ENCODE results near the gene PNKD.

The PNKD gene

GRCh38 chr2:218273908-218274249 lies 3.6 kb downstream of the PNKD start:
- DNase-seq: no peak

GRCh38 chr2:218274586-218274985 lies 4.3 kb downstream of the PNKD start:
- DNase-seq: no peak

GRCh38 chr2:218275371-218276072 lies 5.2 kb downstream of the PNKD start:
- no peak for DNase-seq

- no peak for DNase-seq
These were observed 6.9 kb downstream of the PNKD start for GRCh38 chr2:218276986-218277755.

GRCh38 chr2:218277921-218278320 lies 7.6 kb downstream of the PNKD start:
- no peak for DNase-seq

- DNase-seq: no peak
These were observed 8.4 kb downstream of the PNKD start for GRCh38 chr2:218278531-218279360.

- DNase-seq: no peak
These were observed 10.0 kb downstream of the PNKD start for GRCh38 chr2:218280260-218280870.

- no peak for DNase-seq
These were observed 11.1 kb downstream of the PNKD start for GRCh38 chr2:218281449-218281848.

GRCh38 chr2:218282173-218282991 lies 12.1 kb downstream of the PNKD start:
- peak; percentile 98 for DNase-seq

- peak; percentile 90 for DNase-seq
These were observed 13.9 kb downstream of the PNKD start for GRCh38 chr2:218284106-218284811.

GRCh38 chr2:218285604-218286003 lies 15.3 kb downstream of the PNKD start:
- DNase-seq: no peak

- DNase-seq: peak; percentile 98
These were observed 16.5 kb downstream of the PNKD start for GRCh38 chr2:218286570-218287459.

GRCh38 chr2:218289639-218290315 lies 19.5 kb downstream of the PNKD start:
- no peak for DNase-seq

- peak; percentile 69 for DNase-seq
These were observed 20.3 kb downstream of the PNKD start for GRCh38 chr2:218290316-218291261.

GRCh38 chr2:218291318-218292047 lies 21.2 kb downstream of the PNKD start:
- no peak for DNase-seq

GRCh38 chr2:218292048-218293014 lies 22.0 kb downstream of the PNKD start, which contains the start of gene TMBIM1:
TMBIM1 (minus strand) TSS chr2:218292503; CDS start chr2:218282141, 10,362 bp downstream.
- peak; percentile 88 for DNase-seq
